NCI-H82 treated with DMSO at 0.1 percent for 48 hours (cell line): ENCODE data around the gene RHOT2.
"Not testable (repeated sequence)": the region's sequence is repeated elsewhere in the genome, so short reads cannot be mapped to it uniquely, and the experiment has no call there.

Source experiments
- DNase-seq: peaks from one replicate; lab custom pipeline; 2025; ENCODE audit not compliant: unreplicated experiment; lab: John Stamatoyannopoulos, UW

Gene RHOT2

GRCh38 chr16:680967-681745 is 13.2 kb downstream of the RHOT2 start:
- no peak for DNase-seq

- DNase-seq = no peak
Observed at GRCh38 chr16:681746-682427, 14.0 kb downstream of the RHOT2 start.

- DNase-seq = no peak
Observed at GRCh38 chr16:682493-683395, 14.8 kb downstream of the RHOT2 start.

GRCh38 chr16:683396-684070 is 15.6 kb downstream of the RHOT2 start:
- DNase-seq = no peak

- peak; percentile 70 for DNase-seq
Observed at GRCh38 chr16:684071-684794, 16.3 kb downstream of the RHOT2 start, which contains the start of gene JMJD8. Gene JMJD8, minus strand, starts transcription at chr16:684334. Its CDS starts 15 bp downstream, at chr16:684319.

GRCh38 chr16:684961-685696 is 17.2 kb downstream of the RHOT2 start:
- no peak for DNase-seq

GRCh38 chr16:685967-686366 is 18.0 kb downstream of the RHOT2 start:
- DNase-seq = no peak

GRCh38 chr16:686459-687260 is 18.7 kb downstream of the RHOT2 start:
- DNase-seq = no peak

- no peak for DNase-seq
Observed at GRCh38 chr16:687499-687898, 19.6 kb downstream of the RHOT2 start.

- DNase-seq = no peak
Observed at GRCh38 chr16:689175-689897, 21.4 kb downstream of the RHOT2 start.

- DNase-seq = not testable (repeated sequence)
Observed at GRCh38 chr16:691242-691641, 23.3 kb downstream of the RHOT2 start.

GRCh38 chr16:692356-693108 is 24.6 kb downstream of the RHOT2 start:
- no peak for DNase-seq

- DNase-seq = no peak
Observed at GRCh38 chr16:693364-693763, 25.4 kb downstream of the RHOT2 start.

- DNase-seq = no peak
Observed at GRCh38 chr16:693766-694165, 25.8 kb downstream of the RHOT2 start.

- no peak for DNase-seq
Observed at GRCh38 chr16:694187-694862, 26.4 kb downstream of the RHOT2 start.

GRCh38 chr16:694863-695354 is 27.0 kb downstream of the RHOT2 start:
- no peak for DNase-seq
